Endodermal cell (in vitro differentiated cells): Measurements from ENCODE around the gene EPG5. TPM values are rescaled to one million over a fixed set of nuclear protein-coding genes. Genes with fewer than 3 reads are reported as not detected.

Experiments used
- DNase-seq: peaks from one replicate; pipeline ENCODE4 v3.0.0-alpha.2; 2017
- H3K27ac ChIP-seq: 2 replicates; pipeline ENCODE4 v1.5.1; 2013; ENCODE audit warnings: mild to moderate bottlenecking, low read depth, low read length, moderate library complexity
- H3K27me3 ChIP-seq: 2 replicates; pipeline ENCODE4 v1.6.1; 2013; ENCODE audit warnings: mild to moderate bottlenecking, low read length, moderate library complexity; ENCODE audit not compliant: insufficient read depth, control insufficient read depth, poor library complexity, severe bottlenecking
- H3K36me3 ChIP-seq: 2 replicates; pipeline ENCODE4 v1.7.0; 2013; ENCODE audit warnings: mild to moderate bottlenecking, low read length, moderate library complexity; ENCODE audit not compliant: control insufficient read depth, insufficient read depth
- H3K4me1 ChIP-seq: one replicate; pipeline ENCODE4 v1.7.0; 2013; ENCODE audit warnings: low read length; ENCODE audit not compliant: control insufficient read depth, insufficient read depth
- H3K4me3 ChIP-seq: 2 replicates; pipeline ENCODE4 v1.5.1; 2013; ENCODE audit warnings: mild to moderate bottlenecking, low read length, moderate library complexity
- H3K9ac ChIP-seq: 2 replicates; pipeline ENCODE4 v1.6.1; 2013; ENCODE audit warnings: mild to moderate bottlenecking, low read length, moderate library complexity; ENCODE audit not compliant: poor library complexity, severe bottlenecking; ENCODE audit errors: extremely low read depth
- H3K9me3 ChIP-seq: 2 replicates; pipeline ENCODE4 v1.6.1; 2013; ENCODE audit warnings: mild to moderate bottlenecking, low read length, moderate library complexity; ENCODE audit not compliant: control insufficient read depth
- H3K27ac Mint-ChIP-seq: 2 replicates; pipeline ENCODE4 v1.8.0; 2020; ENCODE audit warnings: mixed read lengths
- H3K27me3 Mint-ChIP-seq: 2 replicates; pipeline ENCODE4 v1.8.0; 2021; ENCODE audit warnings: mild to moderate bottlenecking, mixed read lengths; ENCODE audit not compliant: insufficient read depth
- H3K36me3 Mint-ChIP-seq: 2 replicates; pipeline ENCODE4 v1.8.0; 2020; ENCODE audit warnings: low read depth, mixed read lengths
- H3K4me1 Mint-ChIP-seq: 2 replicates; pipeline ENCODE4 v1.8.0; 2020; ENCODE audit warnings: mixed read lengths
- H3K4me3 Mint-ChIP-seq: 2 replicates; pipeline ENCODE4 v1.8.0; 2020; ENCODE audit warnings: mild to moderate bottlenecking, moderate library complexity, mixed read lengths
- H3K9me3 Mint-ChIP-seq: 2 replicates; pipeline ENCODE4 v1.8.0; 2020; ENCODE audit warnings: mild to moderate bottlenecking, mixed read lengths
- CTCF ChIP-seq: fragments of 200-600 bp; sonication (generic); conservative IDR thresholded peaks from 2 replicates; pipeline ENCODE4 v1.5.0; 2021; ENCODE audit warnings: antibody characterized with exemption, mild to moderate bottlenecking
- WGBS, 2 experiments: methylation state at CpG; one replicate each; pipeline versions ENCODE4 v1.1.5 to v1.1.7; 2013; ENCODE audit warnings: missing lambda C conversion rate in 2 of 2, mixed read lengths in 1 of 2; ENCODE audit not compliant: insufficient coverage in 1 of 2, insufficient read length in 1 of 2; 5-methylcytosine and 5-hydroxymethylcytosine counted together
- total RNA-seq, 2 donors: library from RNA; stranded (reverse); fragmentation: NEBNext Ultra II Directional in 1 of 2; extraction: Animal tissue kit (Norgen Biotek cat#: 25700) in 1 of 2; gene quantifications; 2 replicates in 1 of 2; 3 replicates in 1 of 2; pipeline ENCODE4 v1.2.1, GENCODE V29; 2021

The EPG5 gene
- total RNA-seq, 2 donors from 2014 or later = 25.6 to 28.6 TPM

GRCh38 chr18:45957100-45957499 lies 10.0 kb downstream of the EPG5 start:
- H3K27me3 ChIP-seq = no peaks in the 10 kb centered on the region
- H3K36me3 Mint-ChIP-seq = peaks cover 29% of the 10 kb centered on the region
- H3K9me3 ChIP-seq = no peaks in the 10 kb centered on the region
- no peak overlapping the region for H3K27ac Mint-ChIP-seq
- no peak for DNase-seq
- H3K4me1 ChIP-seq = no peaks in the 10 kb centered on the region
- TF ChIP-seq CTCF = no peak
- no peaks in the 10 kb centered on the region for H3K9me3 Mint-ChIP-seq
- H3K4me1 Mint-ChIP-seq = no peaks in the 10 kb centered on the region
- no peaks in the 10 kb centered on the region for H3K27me3 Mint-ChIP-seq
- no peak overlapping the region for H3K4me3 Mint-ChIP-seq
- no peak overlapping the region for H3K9ac ChIP-seq
- no peak overlapping the region for H3K4me3 ChIP-seq
- no peak overlapping the region for H3K27ac ChIP-seq
- peaks cover 33% of the 10 kb centered on the region for H3K36me3 ChIP-seq

- Mint-ChIP-seq H3K27ac (no peak overlapping the region), H3K27me3 (no peaks in the 10 kb centered on the region), H3K4me3 (no peak overlapping the region), H3K9me3 (no peaks in the 10 kb centered on the region), H3K36me3 (peaks cover 42% of the 10 kb centered on the region), H3K4me1 (no peaks in the 10 kb centered on the region)
- Histone ChIP-seq H3K4me3 (no peak overlapping the region), H3K4me1 (no peaks in the 10 kb centered on the region), H3K36me3 (peaks cover 61% of the 10 kb centered on the region), H3K9ac (no peak overlapping the region), H3K9me3 (no peaks in the 10 kb centered on the region), H3K27me3 (no peaks in the 10 kb centered on the region), H3K27ac (no peak overlapping the region)
- WGBS, 2 experiments = 93 to 97% methylated on average over 6 to 7 of the region's 7 CpGs
- no peak for TF ChIP-seq CTCF
- no peak for DNase-seq
Observed at GRCh38 chr18:45954070-45954934, 12.8 kb downstream of the EPG5 start.

- Mint-ChIP-seq H3K27ac (no peak overlapping the region), H3K9me3 (no peaks in the 10 kb centered on the region), H3K4me1 (no peaks in the 10 kb centered on the region), H3K4me3 (no peak overlapping the region), H3K27me3 (no peaks in the 10 kb centered on the region), H3K36me3 (peaks cover 67% of the 10 kb centered on the region)
- no peaks in the 10 kb centered on the region for H3K27me3 ChIP-seq
- DNase-seq = no peak
- no peak overlapping the region for H3K9ac ChIP-seq
- H3K27ac ChIP-seq = no peak overlapping the region
- TF ChIP-seq CTCF = no peak
- peaks cover 86% of the 10 kb centered on the region for H3K36me3 ChIP-seq
- no peaks in the 10 kb centered on the region for H3K4me1 ChIP-seq
- H3K9me3 ChIP-seq = no peaks in the 10 kb centered on the region
- 98% methylated on average over 4 of the region's 4 CpGs; no CpG with 5 or more reads in 1 of the 2 experiments for WGBS, 2 experiments
- no peak overlapping the region for H3K4me3 ChIP-seq
Observed at GRCh38 chr18:45951016-45951714, 16.0 kb downstream of the EPG5 start.
